IPS-18a (cell line): ENCODE measurements around the gene TNS1.
A peak's percentile ranks its signal among the peaks of the same experiment; 100 is the strongest.

Experiments
- H3K27ac ChIP-seq: one replicate; pipeline ENCODE4 v1.5.1; 2013; ENCODE audit warnings: low read length
- H3K27me3 ChIP-seq: one replicate; pipeline ENCODE4 v1.6.1; 2013; ENCODE audit warnings: mild to moderate bottlenecking, low read length; ENCODE audit not compliant: control insufficient read depth, insufficient read depth
- H3K36me3 ChIP-seq: one replicate; pipeline ENCODE4 v1.6.1; 2013; ENCODE audit warnings: low read depth, low read length; ENCODE audit not compliant: control insufficient read depth
- H3K4me1 ChIP-seq: one replicate; pipeline ENCODE4 v1.6.1; 2013; ENCODE audit warnings: low read depth, low read length; ENCODE audit not compliant: control insufficient read depth
- H3K4me3 ChIP-seq: one replicate; pipeline ENCODE4 v1.5.1; 2013; ENCODE audit warnings: low read length
- H3K9ac ChIP-seq: one replicate; pipeline ENCODE4 v1.6.1; 2013; ENCODE audit warnings: mild to moderate bottlenecking, low read length, moderate library complexity
- H3K9me3 ChIP-seq: one replicate; pipeline ENCODE4 v1.6.1; 2013; ENCODE audit warnings: low read depth, low read length; ENCODE audit not compliant: control insufficient read depth

Gene TNS1

DNA sequence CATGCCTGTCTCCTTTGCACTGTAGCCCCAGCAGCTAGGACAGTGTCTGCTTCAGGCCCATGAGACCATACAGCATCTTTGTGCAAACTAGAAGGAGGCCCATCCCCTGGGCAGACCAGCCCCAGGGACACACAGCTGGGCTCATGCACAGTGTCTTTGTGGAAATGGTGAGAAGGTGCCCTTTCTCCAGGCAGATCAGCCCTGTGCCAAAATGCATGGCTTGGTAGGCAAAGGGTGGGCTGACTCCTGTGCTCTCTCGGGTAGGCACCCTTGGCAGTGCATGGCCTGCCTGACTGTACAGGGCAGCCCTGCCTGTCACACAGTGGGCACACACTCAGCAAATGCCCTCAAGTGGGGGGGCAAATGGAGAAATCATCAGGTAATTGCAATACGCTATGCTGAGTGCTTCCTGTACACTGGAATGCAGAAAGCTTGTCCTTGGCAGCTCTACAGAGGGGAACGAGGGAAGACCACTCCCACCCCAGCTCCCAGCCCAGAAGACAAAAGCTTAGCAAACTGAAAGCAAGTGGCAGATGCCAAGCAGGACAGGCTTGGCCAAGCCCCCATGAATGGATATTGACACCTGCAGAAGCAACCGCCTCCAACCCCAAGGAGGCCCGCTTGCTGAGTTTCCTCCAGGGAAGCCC lies 21.6 kb downstream of the TNS1 start:
- Histone ChIP-seq H3K9ac (no peak overlapping the region), H3K27me3 (peaks cover 32% of the 10 kb centered on the region), H3K4me3 (no peak overlapping the region), H3K9me3 (no peaks in the 10 kb centered on the region), H3K27ac (no peak overlapping the region), H3K36me3 (no peaks in the 10 kb centered on the region), H3K4me1 (peaks cover 8% of the 10 kb centered on the region)

DNA sequence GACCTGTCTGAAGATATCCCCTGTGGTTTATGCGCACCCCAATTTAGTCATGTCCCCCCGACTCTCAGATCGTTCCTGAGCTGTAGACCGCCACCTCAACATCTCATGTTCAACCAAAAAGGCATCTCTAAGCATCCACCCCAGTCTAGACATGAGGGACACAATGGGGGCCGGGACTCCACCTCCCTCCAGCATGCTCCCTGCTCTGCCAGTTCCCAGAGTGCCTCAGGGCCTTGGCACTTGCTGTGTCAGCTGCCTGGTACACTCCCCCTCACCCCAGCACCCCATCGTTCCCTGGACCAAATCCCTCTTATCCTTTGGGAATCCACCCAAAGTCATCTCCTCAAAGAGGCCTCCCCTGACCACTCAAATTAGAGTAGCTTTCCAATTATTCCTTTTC lies 22.2 kb downstream of the TNS1 start:
- Histone ChIP-seq H3K27me3 (peaks cover 32% of the 10 kb centered on the region), H3K27ac (no peak overlapping the region), H3K9me3 (no peaks in the 10 kb centered on the region), H3K4me1 (peaks cover 8% of the 10 kb centered on the region), H3K4me3 (no peak overlapping the region), H3K9ac (no peak overlapping the region), H3K36me3 (no peaks in the 10 kb centered on the region)

DNA sequence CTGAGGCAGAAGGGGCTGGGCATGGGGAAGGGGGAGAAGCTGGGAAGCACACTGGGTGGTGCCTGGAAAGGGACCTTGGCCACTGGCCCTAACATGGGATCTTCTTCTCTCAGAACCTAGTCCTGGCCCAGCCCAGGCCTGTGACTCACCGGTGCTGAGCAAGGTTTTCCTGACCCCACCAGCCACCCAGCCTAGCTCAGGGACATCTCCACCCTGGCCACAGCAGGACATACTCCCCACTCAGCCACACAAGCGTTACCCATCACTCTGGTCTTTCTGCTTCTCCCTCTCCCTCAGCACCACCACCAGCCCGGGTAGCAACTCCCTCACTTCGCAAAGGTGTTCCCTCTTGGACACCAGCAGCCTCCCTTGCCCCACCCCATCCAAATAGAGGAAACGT lies 22.8 kb downstream of the TNS1 start:
- Histone ChIP-seq H3K9ac (no peak overlapping the region), H3K27ac (no peak overlapping the region), H3K27me3 (peaks cover 32% of the 10 kb centered on the region), H3K4me3 (no peak overlapping the region), H3K36me3 (no peaks in the 10 kb centered on the region), H3K4me1 (peaks cover 8% of the 10 kb centered on the region), H3K9me3 (no peaks in the 10 kb centered on the region)

DNA sequence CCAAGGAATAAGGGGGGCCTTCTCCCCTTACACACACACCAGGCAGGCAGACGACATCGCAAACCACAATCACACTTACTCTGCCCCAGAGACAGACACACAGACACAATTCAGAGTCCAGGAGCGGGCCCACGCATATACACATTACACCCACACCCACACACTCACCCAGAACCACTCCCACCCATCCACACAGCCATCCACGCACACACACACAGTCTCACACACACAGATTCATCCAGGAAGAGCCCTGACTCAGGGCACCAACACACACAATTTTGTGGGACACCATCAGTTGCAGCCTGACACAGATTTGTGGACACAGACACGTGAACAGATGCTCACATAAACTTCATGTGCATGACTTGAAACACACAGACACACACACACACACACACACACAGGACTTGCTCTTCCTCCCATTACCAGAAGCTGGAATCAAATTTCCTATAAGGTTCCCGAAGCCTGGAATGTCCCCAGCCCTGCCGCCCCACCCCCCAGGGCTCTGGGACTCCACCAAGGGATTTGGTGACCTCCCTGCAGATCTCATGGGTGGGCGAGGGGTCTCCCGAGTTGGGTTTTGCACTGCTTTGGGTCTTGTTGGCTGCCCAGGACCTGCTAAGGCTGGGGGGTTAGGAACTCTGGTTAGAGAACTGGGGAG lies 23.5 kb downstream of the TNS1 start:
- H3K4me3 ChIP-seq: peak overlapping the region; percentile 74
- H3K36me3 ChIP-seq: no peaks in the 10 kb centered on the region

DNA sequence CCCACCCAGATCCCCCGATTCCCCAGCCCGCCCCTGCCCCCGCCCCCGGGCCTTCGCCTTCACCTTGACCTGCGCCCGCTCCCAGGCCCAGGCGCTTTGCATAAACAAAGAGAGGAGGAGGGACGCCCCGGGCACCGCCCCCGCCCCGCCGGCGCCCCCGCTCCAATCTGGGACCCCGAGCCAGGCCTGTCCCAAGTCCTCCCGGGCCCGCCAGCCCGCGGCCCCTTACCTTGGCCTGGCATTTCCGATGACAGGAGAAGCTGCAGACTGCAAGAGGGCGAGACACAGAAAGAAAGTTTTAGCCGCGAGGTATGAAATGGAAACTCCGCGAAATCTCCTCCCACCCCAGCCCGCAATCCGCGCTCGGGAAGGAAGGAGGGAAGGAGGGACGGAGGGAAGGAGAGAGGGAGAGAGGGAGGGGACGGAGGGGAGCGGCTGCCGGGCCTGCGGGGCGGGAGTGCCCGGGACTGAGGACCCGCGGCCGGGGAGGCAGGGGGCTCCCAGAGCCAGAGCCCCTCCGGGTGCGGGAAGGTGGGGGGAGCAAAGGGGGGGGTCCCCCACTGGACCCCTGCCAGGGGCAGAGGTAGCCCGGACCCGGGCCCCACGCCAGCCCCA lies 24.2 kb downstream of the TNS1 start:
- H3K4me3 ChIP-seq: peak overlapping the region; percentile 74
- no peaks in the 10 kb centered on the region for H3K9me3 ChIP-seq
- H3K36me3 ChIP-seq: no peaks in the 10 kb centered on the region
- H3K4me1 ChIP-seq: peaks cover 8% of the 10 kb centered on the region
- H3K27ac ChIP-seq: no peak overlapping the region
- H3K27me3 ChIP-seq: peaks cover 32% of the 10 kb centered on the region
- no peak overlapping the region for H3K9ac ChIP-seq

More for the DNA sequence above, 23.5 kb downstream of the TNS1 start:
- Histone ChIP-seq H3K27me3 (peaks cover 32% of the 10 kb centered on the region), H3K4me1 (peaks cover 8% of the 10 kb centered on the region), H3K27ac (no peak overlapping the region), H3K9me3 (no peaks in the 10 kb centered on the region), H3K9ac (no peak overlapping the region)

DNA sequence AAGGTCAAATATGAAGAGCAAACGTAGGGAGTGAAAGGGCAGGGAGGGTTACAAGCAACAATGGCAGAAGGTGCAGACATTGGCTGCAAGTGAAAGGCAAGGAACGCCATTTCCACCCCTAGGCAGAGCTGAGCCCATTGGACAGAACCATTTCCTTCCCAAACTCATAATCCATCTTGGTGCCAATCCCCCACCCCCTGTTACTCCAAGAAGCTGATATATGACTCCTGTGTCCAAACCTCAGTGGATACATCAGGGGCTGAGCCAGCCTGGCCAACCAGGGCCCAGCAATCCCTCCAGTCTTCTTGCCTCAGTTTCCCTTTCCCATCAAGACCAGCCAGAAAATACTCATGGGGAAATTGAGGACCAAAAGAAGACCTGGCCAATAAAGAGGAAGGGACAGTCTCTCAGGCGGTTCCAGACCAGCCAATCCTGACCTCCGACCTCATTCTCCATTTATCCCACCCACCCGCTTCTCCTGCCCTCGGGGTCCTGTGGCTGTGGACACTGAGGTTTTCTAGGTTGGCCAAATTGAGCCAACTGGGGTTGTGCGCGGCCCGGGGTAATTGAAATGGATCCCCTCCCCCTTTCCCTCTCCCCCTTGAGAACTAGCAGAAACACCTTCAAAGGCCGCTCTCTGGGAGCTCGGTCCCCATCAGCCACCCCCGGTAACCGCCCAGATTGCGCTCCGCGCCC lies 24.8 kb downstream of the TNS1 start:
- no peaks in the 10 kb centered on the region for H3K36me3 ChIP-seq
- H3K9me3 ChIP-seq: no peaks in the 10 kb centered on the region
- peak overlapping the region; percentile 74 for H3K4me3 ChIP-seq
- H3K27ac ChIP-seq: no peak overlapping the region
- H3K4me1 ChIP-seq: peaks cover 8% of the 10 kb centered on the region
- peaks cover 32% of the 10 kb centered on the region for H3K27me3 ChIP-seq
- no peak overlapping the region for H3K9ac ChIP-seq

DNA sequence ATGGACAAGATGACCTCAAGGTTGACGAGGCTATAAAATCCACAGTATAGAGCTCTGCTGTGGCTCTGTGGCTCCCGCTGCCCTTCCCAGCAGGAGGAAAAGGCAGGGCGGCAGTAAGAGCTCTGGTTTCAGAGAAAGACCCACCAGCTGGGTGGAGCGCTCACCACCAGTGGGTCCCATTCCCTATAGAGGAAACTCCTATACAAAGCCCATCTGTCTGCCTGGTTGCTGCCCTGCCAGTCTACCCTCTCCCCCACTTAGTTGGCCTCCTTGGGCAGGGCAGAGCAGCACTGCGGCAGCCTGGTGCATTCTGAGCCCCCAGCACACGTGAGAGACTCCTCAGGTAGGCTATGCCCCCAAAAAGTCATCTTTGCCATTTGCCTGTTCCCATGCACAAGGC lies 26.5 kb downstream of the TNS1 start:
- Histone ChIP-seq H3K9me3 (no peaks in the 10 kb centered on the region), H3K9ac (no peak overlapping the region), H3K36me3 (no peaks in the 10 kb centered on the region), H3K4me1 (peaks cover 8% of the 10 kb centered on the region), H3K4me3 (no peak overlapping the region), H3K27me3 (peaks cover 32% of the 10 kb centered on the region), H3K27ac (no peak overlapping the region)

DNA sequence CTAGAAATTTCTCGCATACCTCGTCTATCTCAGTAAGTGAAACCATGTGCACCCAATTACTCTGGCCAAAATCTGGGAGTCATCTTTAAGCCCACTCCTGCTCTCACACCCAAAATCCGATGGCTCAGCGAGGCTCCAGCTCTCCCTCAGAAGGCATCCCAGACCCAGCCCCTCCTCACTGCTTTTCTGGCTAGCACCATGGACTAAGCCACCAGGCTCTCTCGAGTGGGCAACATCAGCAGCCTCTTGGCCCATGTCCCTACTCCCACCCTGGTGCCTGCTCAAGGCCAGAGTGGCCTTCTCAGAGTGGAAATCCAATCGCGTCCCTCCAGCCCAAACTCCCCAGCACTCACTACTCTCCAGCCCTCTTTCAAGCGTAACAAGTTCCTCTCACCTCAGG lies 27.2 kb downstream of the TNS1 start:
- Histone ChIP-seq H3K27ac (no peak overlapping the region), H3K4me3 (no peak overlapping the region), H3K4me1 (peaks cover 8% of the 10 kb centered on the region), H3K27me3 (peaks cover 32% of the 10 kb centered on the region), H3K36me3 (no peaks in the 10 kb centered on the region), H3K9ac (no peak overlapping the region), H3K9me3 (no peaks in the 10 kb centered on the region)

DNA sequence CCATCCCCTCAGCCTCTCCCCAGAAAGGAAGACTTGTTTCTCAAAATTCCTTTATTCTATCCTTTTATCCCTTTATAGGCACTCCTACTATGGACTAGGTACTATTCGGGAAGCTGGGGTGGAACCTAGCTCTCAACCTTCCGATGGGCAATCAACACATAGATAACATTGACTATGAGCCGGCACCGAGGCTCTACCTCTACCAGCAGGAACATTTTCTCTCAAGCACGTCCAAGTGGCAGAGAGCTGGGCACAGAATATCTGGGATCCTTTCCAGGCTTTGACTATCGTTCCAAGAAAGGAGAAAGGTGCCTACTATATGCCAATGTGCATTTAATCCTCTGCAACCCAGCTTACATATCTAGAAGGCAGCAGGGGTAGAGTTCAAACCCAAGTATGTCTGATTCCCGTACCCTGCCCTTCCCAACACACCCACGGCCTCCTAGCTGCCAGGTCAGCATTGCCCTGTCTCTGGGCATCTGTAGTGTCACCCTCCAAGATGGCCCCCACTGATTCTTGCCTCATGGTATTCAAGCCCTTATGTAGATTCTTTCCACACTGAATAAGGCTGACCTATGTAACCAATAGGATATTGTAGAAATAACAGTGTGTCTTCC lies 28.3 kb downstream of the TNS1 start:
- H3K36me3 ChIP-seq: no peaks in the 10 kb centered on the region
- H3K4me3 ChIP-seq: no peak overlapping the region
- no peaks in the 10 kb centered on the region for H3K9me3 ChIP-seq
- H3K9ac ChIP-seq: no peak overlapping the region
- H3K4me1 ChIP-seq: peaks cover 6% of the 10 kb centered on the region
- H3K27ac ChIP-seq: no peak overlapping the region
- H3K27me3 ChIP-seq: peaks cover 24% of the 10 kb centered on the region

DNA sequence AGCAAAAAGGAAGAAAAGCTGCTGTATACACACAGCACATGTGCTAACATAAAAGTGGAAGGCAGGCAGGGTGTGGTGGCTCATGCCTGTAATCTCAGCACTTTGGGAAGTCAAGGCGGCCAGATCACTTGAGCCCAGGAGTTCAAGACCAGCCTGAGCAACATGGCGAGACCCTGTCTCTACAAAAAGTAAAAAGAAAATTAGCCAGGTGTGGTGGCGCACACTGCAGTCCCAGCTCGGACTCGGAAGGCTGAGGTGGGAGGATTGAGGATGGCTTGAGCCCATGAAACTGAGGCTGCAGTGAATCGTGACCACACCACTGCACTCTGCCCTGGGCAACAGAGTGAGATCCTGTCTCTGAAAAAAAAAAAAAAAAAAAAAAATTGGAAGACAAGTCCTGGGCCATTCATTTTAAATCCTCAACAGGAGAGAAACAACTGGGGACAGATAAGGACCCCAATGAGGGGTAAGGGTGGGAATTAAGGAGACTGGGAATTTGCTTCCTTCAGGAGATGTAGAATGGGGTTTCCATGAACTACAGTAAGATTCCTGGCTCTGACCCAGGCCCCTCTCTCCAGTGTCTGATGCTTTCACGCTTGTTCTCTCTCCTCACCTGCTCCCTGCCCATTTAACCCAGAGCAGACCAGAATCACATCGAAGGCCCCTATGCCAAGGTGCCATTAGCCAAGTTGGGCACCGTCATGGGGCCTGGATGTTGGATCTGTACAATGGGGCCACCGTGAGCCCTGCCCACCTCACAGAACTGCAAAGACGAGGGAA lies 29.6 kb downstream of the TNS1 start:
- Histone ChIP-seq H3K9me3 (no peaks in the 10 kb centered on the region), H3K4me1 (no peaks in the 10 kb centered on the region), H3K27ac (no peak overlapping the region), H3K4me3 (no peak overlapping the region), H3K9ac (no peak overlapping the region), H3K27me3 (peaks cover 18% of the 10 kb centered on the region), H3K36me3 (no peaks in the 10 kb centered on the region)

DNA sequence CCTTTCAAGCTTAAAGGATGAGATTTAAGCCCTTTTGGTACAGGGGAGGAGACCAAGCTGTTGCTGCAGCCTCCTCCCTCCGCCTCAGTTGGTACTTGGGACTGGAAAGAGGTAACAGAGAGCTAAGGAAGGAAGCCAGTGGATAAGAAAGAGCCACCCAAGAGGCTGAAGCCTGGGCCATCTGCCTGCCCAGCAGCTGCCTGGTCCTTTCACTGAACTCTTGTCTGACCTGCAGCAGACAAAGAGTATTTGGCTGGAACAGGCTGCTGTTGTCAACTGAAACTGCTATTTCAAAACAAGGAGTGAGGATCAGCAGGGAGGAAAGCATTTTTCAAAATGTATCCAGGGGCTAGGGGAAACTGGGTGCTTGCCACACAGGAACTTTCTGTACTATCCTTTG lies 30.3 kb downstream of the TNS1 start:
- H3K36me3 ChIP-seq: no peaks in the 10 kb centered on the region
- no peak overlapping the region for H3K9ac ChIP-seq
- H3K4me1 ChIP-seq: no peaks in the 10 kb centered on the region
- no peak overlapping the region for H3K27ac ChIP-seq
- H3K9me3 ChIP-seq: no peaks in the 10 kb centered on the region
- H3K4me3 ChIP-seq: no peak overlapping the region
- peaks cover 11% of the 10 kb centered on the region for H3K27me3 ChIP-seq
